NCI-H2227 (cell line): Measurements from ENCODE around the gene TMEM191B.
"Not testable (repeated sequence)": the region's sequence is repeated elsewhere in the genome, so short reads cannot be mapped to it uniquely, and the experiment has no call there.

Experiments
- DNase-seq: peaks from one replicate; lab custom pipeline; 2025; ENCODE audit not compliant: unreplicated experiment; lab: John Stamatoyannopoulos, UW

Gene TMEM191B

DNA sequence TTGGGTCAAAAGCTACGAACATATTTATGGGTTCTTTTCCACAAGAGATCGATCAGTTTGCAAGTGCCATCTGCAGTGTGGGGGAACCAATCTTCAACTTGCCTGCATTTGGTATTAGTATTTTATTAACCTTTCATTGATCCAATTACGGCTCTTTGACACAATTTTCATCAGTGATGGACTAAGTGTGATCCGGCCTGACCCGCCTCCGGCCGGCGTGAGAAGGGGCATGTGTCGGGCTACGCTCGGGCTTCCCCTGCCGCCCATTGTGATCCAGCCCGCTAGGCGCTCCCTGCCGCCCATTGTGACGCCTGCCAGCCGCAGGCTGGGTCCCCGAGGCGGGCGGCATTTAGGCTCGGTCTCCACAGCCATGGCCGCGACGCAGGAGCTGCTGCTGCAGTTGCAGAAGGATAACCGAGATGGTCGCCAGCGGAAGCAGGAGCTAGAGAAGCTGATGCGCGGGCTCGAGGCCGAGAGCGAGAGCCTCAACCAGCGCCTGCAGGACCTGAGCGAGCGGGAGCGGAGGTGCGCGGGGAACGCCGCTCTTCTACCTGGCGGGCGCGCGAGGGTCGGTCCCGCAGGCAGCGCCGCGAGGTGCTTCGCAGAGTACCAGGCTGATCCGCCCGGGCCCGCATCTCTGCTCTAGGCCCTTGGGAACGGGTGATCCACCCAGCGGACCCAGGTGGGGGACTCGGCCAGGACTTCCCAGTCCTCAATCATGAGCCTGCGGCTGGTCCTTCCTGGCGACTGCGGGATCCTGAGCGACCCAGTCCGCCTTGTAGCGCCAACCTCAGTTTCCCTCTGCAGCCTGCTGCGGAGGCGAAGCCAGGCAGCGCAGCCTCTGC is at the start of gene TMEM191B:
TSS of gene TMEM191B (plus strand) at position 51 of the 845 bp plus-strand sequence. CDS start at position 230, 179 bp downstream.
- DNase-seq: not testable (repeated sequence)

- not testable (repeated sequence) for DNase-seq
Measured at GRCh38 chr22:18496227-18496626, 31.4 kb upstream of the TMEM191B start.

GRCh38 chr22:18511327-18511726 is 16.3 kb upstream of the TMEM191B start:
- DNase-seq: not testable (repeated sequence)

GRCh38 chr22:18512378-18512777 is 15.2 kb upstream of the TMEM191B start:
- not testable (repeated sequence) for DNase-seq

DNA sequence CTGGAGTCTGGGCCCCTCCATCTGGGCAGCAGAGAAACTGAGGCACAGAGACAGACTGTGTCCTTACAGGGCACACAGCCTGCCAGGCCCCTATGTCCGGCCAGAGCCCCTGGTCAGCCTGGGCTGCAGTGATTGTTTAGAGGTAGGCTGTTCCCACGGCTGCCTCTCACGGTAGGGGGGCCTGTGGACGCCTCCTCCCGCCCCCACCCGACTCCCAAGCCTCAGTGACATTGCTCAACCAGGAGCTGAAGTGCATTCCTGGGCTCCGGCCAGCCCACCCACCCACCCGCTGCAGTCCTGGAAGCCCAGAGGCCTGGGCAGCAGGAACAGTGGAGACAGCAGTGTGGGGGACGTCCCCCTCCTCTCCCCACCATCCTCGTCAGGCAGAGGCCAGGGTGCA is 14.1 kb upstream of the TMEM191B start:
- not testable (repeated sequence) for DNase-seq

- not testable (repeated sequence) for DNase-seq
Measured at GRCh38 chr22:18518061-18518460, 9.5 kb upstream of the TMEM191B start, which contains the start of gene GGTLC3. Gene GGTLC3 (minus strand): TSS chr22:18518161. CDS start chr22:18517897, 264 bp downstream.

GRCh38 chr22:18522762-18523161 is 4.8 kb upstream of the TMEM191B start:
- DNase-seq: not testable (repeated sequence)

- DNase-seq: not testable (repeated sequence)
Measured at GRCh38 chr22:18523328-18523727, 4.3 kb upstream of the TMEM191B start.

DNA sequence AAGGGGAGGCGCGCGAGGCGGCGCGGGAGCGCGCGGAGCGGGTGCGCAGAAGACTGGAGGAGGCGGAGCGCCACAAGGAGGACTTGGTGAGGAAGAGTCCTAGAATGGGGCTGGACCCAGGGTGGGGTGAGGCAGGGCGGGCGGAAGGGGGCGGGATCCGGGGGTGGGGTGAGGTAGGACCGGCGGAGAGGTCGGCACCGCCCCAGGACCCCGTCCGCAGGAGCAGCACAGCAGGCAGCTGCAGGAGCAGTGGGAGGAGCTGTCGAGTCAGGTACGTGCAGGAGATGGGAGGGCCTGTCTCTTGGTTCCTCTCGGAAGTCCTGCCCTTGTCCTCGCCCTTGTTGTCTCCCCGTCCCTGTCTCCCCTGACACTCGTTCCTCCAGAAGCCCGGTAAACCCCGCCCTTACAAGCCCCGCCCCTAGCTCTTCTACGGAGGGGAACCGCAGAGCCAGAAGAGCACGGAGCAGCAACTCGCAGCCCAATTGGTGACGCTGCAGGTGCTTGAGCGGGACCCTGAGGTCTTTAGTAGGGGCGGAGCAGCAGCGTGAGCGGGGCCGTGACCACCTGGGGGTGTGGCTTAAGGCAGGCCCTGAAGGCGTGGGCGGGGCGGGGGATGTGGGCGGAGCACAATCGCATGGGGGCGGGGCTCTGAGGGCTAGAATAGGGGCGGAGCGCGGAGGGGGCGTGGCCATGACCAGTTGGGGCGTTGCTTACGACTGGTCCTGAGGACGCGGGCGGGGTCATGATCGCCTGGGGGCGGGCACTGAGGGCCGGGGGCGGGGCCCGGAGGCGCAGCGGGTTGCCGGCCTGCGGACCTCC is 1.2 kb downstream of the TMEM191B start:
- DNase-seq: not testable (repeated sequence)

DNA sequence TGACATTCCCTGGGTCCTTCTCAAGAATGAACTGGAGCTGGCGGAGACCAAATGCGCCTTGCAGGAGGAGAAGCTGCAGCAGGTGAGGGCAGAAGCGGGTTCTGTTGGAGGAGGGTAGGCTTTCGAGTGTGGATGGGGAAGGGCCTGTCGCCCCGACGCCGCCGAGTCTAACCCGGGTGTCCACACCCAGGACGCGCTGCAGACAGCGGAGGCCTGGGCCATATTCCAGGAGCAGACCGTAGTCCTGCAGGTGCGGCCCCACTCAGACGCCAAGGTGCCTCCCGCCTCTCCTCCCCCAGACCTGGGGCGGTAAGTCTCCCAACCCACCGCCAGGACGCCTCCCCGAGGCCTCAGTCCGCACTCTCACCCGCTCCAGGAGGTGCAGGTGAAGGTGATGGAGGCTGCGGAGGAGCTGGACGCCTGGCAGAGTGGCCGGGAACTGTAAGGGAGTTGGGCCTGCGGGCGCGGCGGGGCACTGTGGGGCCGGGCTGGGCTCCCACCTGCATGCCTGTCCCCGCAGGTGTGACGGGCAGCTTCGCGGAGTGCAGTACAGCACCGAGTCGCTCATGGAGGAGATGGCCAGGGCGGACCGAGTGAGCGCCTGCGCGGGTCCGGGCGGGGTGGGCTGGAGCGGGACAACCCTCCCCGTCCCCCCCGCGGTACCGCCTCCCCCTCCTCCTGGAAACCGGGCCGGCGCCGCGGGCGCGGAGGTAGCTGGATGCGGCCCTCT is 2.0 kb downstream of the TMEM191B start:
- DNase-seq: not testable (repeated sequence)

GRCh38 chr22:18533633-18534032 is 6.0 kb downstream of the TMEM191B start:
- DNase-seq: not testable (repeated sequence)

DNA sequence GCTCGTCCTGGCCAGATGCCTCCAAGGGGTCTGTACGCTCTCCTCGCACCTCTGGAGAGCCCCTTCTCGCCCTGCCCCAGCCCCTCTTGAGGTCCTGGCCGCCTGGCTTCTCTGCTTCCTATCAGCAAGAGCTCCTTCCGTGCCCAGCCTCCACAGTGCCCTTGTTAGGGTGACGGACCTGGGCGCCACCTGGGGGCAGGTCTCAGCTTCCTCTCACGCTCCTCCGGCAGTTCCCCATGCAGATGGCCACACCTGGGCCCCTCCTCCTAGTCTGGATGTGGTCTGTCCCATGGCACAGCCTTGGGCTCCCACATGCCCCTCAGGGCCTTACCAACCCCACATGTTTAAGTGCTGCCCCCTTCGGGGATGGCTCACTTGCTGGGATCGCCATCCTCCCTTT is 6.7 kb downstream of the TMEM191B start:
- DNase-seq: not testable (repeated sequence)

DNA sequence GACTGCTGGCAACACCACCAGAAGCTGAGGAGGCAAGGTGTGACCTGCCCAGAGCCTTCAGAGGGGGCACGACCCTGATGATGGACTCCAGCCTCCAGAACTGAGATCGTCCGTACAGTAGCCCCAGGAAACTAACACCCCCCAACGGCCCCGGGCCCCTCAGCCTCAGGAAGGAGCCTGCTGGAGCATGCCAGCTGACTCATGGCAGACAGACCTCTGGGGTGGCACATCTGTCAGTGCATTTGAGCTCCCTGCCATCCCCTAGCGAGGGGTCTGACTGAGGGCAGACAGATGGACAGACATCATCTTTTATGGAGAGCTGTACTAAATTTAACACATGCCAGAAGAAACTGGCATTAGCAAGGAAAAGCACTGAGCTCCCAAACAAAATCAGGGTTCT is 12.4 kb downstream of the TMEM191B start:
- DNase-seq: not testable (repeated sequence)

- not testable (repeated sequence) for DNase-seq
Measured at GRCh38 chr22:18543400-18543799, 15.8 kb downstream of the TMEM191B start.

GRCh38 chr22:18544615-18545014 is 17.0 kb downstream of the TMEM191B start:
- DNase-seq: not testable (repeated sequence)

DNA sequence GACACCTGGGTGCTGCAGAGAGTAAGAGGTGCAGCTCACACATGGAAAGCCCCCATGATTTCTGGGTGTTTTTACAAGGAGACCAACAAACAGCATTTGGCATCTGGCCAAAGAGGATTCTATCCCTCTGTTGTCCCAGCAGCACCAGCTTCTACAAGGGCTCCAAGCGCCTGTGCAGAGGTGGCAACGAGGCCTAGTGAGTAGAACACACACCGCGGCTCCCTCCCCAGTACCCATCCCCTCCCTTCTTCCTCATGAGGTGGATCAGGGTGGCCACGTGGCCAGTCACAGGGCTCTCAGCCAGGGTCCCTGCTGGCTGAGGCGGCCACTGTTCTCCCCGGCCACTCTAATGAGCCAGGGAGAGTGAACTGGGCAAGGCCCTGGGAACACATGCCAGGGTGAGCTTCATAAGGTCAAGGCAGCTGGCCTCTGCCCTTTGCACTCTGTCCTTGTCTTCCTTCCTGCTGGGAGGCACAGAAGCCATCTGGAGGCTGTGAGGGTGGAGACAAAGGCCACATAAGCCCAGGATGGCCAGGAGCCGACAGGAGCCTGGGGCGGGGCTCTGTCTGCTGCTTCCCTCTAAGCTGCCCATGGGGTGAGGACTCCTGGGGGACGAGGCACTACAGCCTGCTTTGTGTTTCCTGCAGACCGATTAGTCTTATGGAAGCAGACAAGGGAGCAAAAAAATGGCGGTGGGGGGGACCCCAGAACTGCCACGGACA is 22.0 kb downstream of the TMEM191B start:
- DNase-seq: not testable (repeated sequence)

DNA sequence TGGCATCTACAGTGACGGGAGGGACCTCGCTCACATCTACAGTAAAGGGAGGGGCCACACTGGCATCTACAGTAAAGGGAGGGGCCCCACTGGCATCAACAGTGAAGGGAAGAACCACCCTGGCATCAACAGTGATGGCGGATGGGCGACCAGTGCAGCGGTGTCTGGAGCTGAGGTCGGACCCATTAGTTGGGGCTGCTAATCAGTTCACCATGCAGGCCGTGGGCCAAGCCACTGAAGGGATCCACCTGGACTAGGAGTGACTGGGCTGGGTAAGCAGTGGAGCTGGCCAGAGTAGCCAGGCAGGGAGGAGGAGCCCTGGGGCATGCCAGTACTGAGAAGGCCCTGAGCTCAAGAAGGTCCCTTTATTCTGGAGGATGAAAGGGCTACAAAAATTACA is 23.4 kb downstream of the TMEM191B start:
- not testable (repeated sequence) for DNase-seq

DNA sequence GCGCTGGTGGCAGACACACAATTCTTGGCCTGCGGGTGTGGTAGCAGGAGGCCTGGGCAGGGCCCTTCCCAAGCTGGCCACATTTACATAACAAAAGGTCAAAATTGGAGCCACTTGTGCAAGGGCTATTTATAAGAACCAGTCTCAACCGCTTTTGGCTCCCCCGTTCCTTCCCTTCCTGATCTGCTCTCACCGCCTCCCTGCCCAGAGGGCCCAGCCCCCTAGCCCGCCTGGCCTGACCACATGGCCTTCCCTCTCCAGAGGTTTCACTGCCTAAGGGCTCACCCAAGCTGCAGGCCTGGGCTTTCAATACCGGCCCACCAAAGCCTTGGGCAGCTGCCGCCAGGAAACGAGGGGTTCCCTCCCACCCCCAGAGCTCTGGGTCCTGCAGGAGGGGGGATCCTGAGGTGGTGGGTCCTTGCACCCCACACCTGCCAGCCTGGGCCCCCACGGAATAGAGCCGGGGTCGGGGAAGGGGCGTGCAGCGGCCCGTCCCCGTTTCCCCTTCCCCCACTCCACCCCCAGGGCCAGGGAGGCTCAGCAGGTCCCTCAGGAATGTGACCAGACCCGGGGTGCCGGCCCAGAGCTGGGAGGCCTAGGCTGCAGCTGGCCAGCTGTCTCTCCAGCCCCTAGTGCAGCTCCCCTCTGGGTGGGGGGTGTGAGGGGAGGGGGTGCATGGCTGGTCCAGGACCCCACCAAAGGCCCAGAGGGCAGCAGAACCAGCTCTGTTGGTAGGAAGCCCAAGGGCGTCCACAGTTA is 25.4 kb downstream of the TMEM191B start:
- DNase-seq: not testable (repeated sequence)
